Ovary (tissue), 3 donors: ENCODE data around the gene CREG2.

Experiments
- CTCF ChIP-seq, 3 donors: fragments of 450-650 bp in 2 of 3; fragments of 200-600 bp in 1 of 3; IDR thresholded peaks; one replicate each; pipeline versions ENCODE4 v1.5.1 to v1.8.0; 2016 to 2022; ENCODE audit warnings: antibody characterized with exemption in 3 of 3, mild to moderate bottlenecking in 1 of 3
- EP300 ChIP-seq: sonication (generic); formaldehyde crosslinking; IDR thresholded peaks from one replicate; pipeline ENCODE4 v1.6.1; 2017; ENCODE audit warnings: antibody characterized with exemption
- POLR2A ChIP-seq: fragments of 450-650 bp; IDR thresholded peaks from one replicate; pipeline ENCODE4 v1.6.1; 2017; ENCODE audit warnings: antibody characterized with exemption, mild to moderate bottlenecking, moderate library complexity
- donor health status: DM: no; HTN: no; CAD: no.

GRCh38 chr2:101372792-101373191 lies 14.5 kb downstream of the CREG2 start:
- no peak for TF ChIP-seq POLR2A
- no peak for TF ChIP-seq CTCF (IDR thresholded peaks at IDR 0.05)
- TF ChIP-seq EP300 = no peak
